CD4-positive, alpha-beta T cell (primary cell): ENCODE results near the gene COQ10A. TPM values are rescaled to one million over a fixed set of nuclear protein-coding genes. Genes with fewer than 3 reads are reported as not detected.

Source experiments
- ATAC-seq: fragments of 200-7000 bp; cut with Tn5 transposase; one replicate; pipeline ENCODE4 v1.10.0; 2022; ENCODE audit warnings: mild to moderate bottlenecking; ENCODE audit not compliant: poor library complexity
- CTCF ChIA-PET: fragments of 350-600 bp; sonication (Branson Sonifier 250); formaldehyde crosslinking; loops from one replicate; lab custom pipeline; 2021; ENCODE audit warnings: antibody characterized with exemption, inconsistent platforms; lab: Charles Lee
- POLR2A ChIA-PET: fragments of 350-600 bp; sonication (Branson Sonifier 250); formaldehyde crosslinking; loops from one replicate; lab custom pipeline; 2021; ENCODE audit warnings: antibody characterized with exemption, inconsistent platforms; lab: Charles Lee
- DNase-seq, 14 experiments: peaks; one replicate each; pipeline ENCODE4 v3.0.0-alpha.2; 2013 to 2020; ENCODE audit warnings: mixed read lengths in 2 of 14
- H3K27ac ChIP-seq, 2 donors: one replicate each; pipeline versions ENCODE4 v1.5.1 to v1.7.0; 2013; ENCODE audit warnings: low read length in 2 of 2, low read depth in 1 of 2, mild to moderate bottlenecking in 1 of 2
- H3K27me3 ChIP-seq, 2 experiments: 1 replicate in 1 of 2; 2 replicates in 1 of 2; pipeline versions ENCODE4 v1.6.1 to v1.7.0; 2013; ENCODE audit warnings: low read length in 2 of 2, control low read depth in 1 of 2, mild to moderate bottlenecking in 1 of 2, moderate library complexity in 1 of 2; ENCODE audit not compliant: insufficient read depth in 2 of 2, control insufficient read depth in 1 of 2
- H3K36me3 ChIP-seq: one replicate; pipeline ENCODE4 v1.6.1; 2013; ENCODE audit warnings: low read length, control low read depth; ENCODE audit not compliant: insufficient read depth
- H3K4me1 ChIP-seq: one replicate; pipeline ENCODE4 v1.6.1; 2013; ENCODE audit warnings: low read length, control low read depth; ENCODE audit not compliant: insufficient read depth
- H3K4me3 ChIP-seq: one replicate; pipeline ENCODE4 v1.5.1; 2013; ENCODE audit warnings: mild to moderate bottlenecking, low read length, moderate library complexity
- H3K9me3 ChIP-seq, 2 experiments: 1 replicate in 1 of 2; 2 replicates in 1 of 2; pipeline versions ENCODE4 v1.6.1 to v1.7.0; 2013; ENCODE audit warnings: low read length in 2 of 2, mild to moderate bottlenecking in 2 of 2, control low read depth in 1 of 2, moderate library complexity in 1 of 2; ENCODE audit not compliant: control insufficient read depth in 1 of 2, insufficient read depth in 1 of 2
- H3K27ac Mint-ChIP-seq: one replicate; pipeline ENCODE4 v1.8.0; 2020; ENCODE audit warnings: mixed read lengths
- H3K27me3 Mint-ChIP-seq: one replicate; pipeline ENCODE4 v1.8.0; 2021; ENCODE audit warnings: mixed read lengths
- H3K36me3 Mint-ChIP-seq: one replicate; pipeline ENCODE4 v1.8.0; 2021; ENCODE audit warnings: low read depth, mixed read lengths
- H3K4me1 Mint-ChIP-seq: one replicate; pipeline ENCODE4 v1.8.0; 2021; ENCODE audit warnings: low read depth, mixed read lengths
- H3K4me3 Mint-ChIP-seq: one replicate; pipeline ENCODE4 v1.8.0; 2020; ENCODE audit warnings: mild to moderate bottlenecking, mixed read lengths
- H3K9me3 Mint-ChIP-seq: one replicate; pipeline ENCODE4 v1.8.0; 2020; ENCODE audit warnings: mixed read lengths
- CTCF ChIP-seq: fragments of 200-600 bp; IDR thresholded peaks from one replicate; pipeline ENCODE4 v1.8.0; 2022; ENCODE audit warnings: antibody characterized with exemption, mild to moderate bottlenecking
- intact Hi-C, 2 experiments: fragments of 100-400 bp; cut with DNase I in 1 of 2; cut with micrococcal nuclease in 1 of 2; formaldehyde crosslinking; loops; one replicate each; pipeline versions ENCODE4 v1.15.1 to v1.9.0; 2023 to 2025; cut with DNase I, micrococcal nuclease
- total RNA-seq, 174 experiments: library from RNA in 2 of 174; stranded (reverse) in 2 of 174; gene quantifications; one replicate each; pipeline ENCODE4 v1.2.3 and lab custom pipeline; 2021 to 2026

COQ10A gene
- total RNA-seq, 2 experiments from 2014 or later: 27.6 to 29.2 TPM

- H3K27me3 Mint-ChIP-seq: no peaks in the 10 kb centered on the region
- ChIA-PET POLR2A (no interaction called here), CTCF (no interaction called here)
- H3K4me3 ChIP-seq: no peak overlapping the region
- H3K9me3 Mint-ChIP-seq: no peaks in the 10 kb centered on the region
- intact Hi-C loops: no loop called here
- no peaks in the 10 kb centered on the region for H3K9me3 ChIP-seq
- H3K27ac Mint-ChIP-seq: no peak overlapping the region
- TF ChIP-seq CTCF: no peak
- no peaks in the 10 kb centered on the region for H3K4me1 Mint-ChIP-seq
- peaks cover 29% of the 10 kb centered on the region for H3K36me3 Mint-ChIP-seq
- H3K36me3 ChIP-seq: peaks cover 22% of the 10 kb centered on the region
- no peaks in the 10 kb centered on the region for H3K27me3 ChIP-seq
- no peak for DNase-seq
- no peak overlapping the region for H3K27ac ChIP-seq
- ATAC-seq: no peak
- H3K4me1 ChIP-seq: no peaks in the 10 kb centered on the region
- no peak overlapping the region for H3K4me3 Mint-ChIP-seq
Observed at GRCh38 chr12:56236985-56237384, 29.8 kb upstream of the COQ10A start.

GRCh38 chr12:56237552-56237951 is 29.2 kb upstream of the COQ10A start:
- intact Hi-C loops: no loop called here
- POLR2A ChIA-PET: no interaction called here
- H3K27ac ChIP-seq: no peak overlapping the region
- no peaks in the 10 kb centered on the region for H3K4me1 ChIP-seq
- H3K27me3 Mint-ChIP-seq: no peaks in the 10 kb centered on the region
- CTCF ChIA-PET: no interaction called here
- H3K27me3 ChIP-seq: no peaks in the 10 kb centered on the region
- H3K36me3 ChIP-seq: peaks cover 28% of the 10 kb centered on the region
- no peaks in the 10 kb centered on the region for H3K9me3 ChIP-seq
- no peaks in the 10 kb centered on the region for H3K9me3 Mint-ChIP-seq
- H3K27ac Mint-ChIP-seq: no peak overlapping the region
- DNase-seq (no peak), ATAC-seq (no peak)
- H3K4me1 Mint-ChIP-seq: no peaks in the 10 kb centered on the region
- H3K4me3 ChIP-seq: no peak overlapping the region
- H3K4me3 Mint-ChIP-seq: no peak overlapping the region
- H3K36me3 Mint-ChIP-seq: peaks cover 35% of the 10 kb centered on the region
- no peak for TF ChIP-seq CTCF

GRCh38 chr12:56241424-56242303 is 25.1 kb upstream of the COQ10A start:
- Histone ChIP-seq H3K9me3 (no peaks in the 10 kb centered on the region), H3K4me1 (no peaks in the 10 kb centered on the region), H3K4me3 (no peak overlapping the region), H3K36me3 (peaks cover 60% of the 10 kb centered on the region), H3K27ac (no peak overlapping the region), H3K27me3 (no peaks in the 10 kb centered on the region)
- H3K27ac Mint-ChIP-seq: no peak overlapping the region
- TF ChIP-seq CTCF: no peak
- CTCF ChIA-PET: no interaction called here
- H3K4me3 Mint-ChIP-seq: no peak overlapping the region
- POLR2A ChIA-PET: no interaction called here
- intact Hi-C loops: no loop called here
- H3K27me3 Mint-ChIP-seq: no peaks in the 10 kb centered on the region
- no peaks in the 10 kb centered on the region for H3K9me3 Mint-ChIP-seq
- H3K4me1 Mint-ChIP-seq: no peaks in the 10 kb centered on the region
- DNase-seq: no peak
- peaks cover 68% of the 10 kb centered on the region for H3K36me3 Mint-ChIP-seq
- no peak for ATAC-seq
